ENCODE results near the gene PLCD3.

The PLCD3 gene

DNA sequence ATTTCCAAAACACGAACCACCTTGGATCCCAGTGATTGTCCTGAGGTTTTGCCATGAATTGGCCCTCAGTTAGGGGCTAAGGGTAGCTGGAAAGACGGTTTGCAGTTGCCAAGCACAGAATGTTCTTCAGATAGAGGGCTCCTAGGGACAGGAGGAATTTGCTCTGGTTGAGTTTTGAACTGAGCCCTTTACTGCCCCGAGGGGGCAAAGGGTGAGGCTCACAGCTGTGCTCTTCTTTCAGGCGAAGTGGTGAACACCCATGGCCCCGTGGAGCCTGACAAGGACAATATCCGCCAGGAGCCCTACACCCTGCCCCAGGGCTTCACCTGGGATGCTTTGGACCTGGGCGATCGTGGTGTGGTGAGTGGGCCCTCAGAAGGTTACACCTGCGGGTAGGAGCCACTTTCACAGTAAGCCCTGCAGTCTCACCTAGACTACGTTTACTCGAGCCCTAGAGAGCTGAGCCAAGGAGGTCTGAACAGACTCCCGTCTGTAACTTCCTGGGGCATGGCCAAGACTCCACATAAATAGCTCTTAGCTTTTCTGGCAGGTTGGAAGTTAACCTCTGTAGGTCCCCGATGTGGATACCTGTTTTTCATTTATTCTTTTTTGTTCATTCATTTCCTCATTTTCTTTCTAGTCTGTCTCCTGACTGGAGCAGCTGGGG, 38.7 kb downstream of the PLCD3 start:
- no peaks in the 10 kb centered on the region for H3K9me3 ChIP-seq
- TF ChIP-seq, protein P1, sequence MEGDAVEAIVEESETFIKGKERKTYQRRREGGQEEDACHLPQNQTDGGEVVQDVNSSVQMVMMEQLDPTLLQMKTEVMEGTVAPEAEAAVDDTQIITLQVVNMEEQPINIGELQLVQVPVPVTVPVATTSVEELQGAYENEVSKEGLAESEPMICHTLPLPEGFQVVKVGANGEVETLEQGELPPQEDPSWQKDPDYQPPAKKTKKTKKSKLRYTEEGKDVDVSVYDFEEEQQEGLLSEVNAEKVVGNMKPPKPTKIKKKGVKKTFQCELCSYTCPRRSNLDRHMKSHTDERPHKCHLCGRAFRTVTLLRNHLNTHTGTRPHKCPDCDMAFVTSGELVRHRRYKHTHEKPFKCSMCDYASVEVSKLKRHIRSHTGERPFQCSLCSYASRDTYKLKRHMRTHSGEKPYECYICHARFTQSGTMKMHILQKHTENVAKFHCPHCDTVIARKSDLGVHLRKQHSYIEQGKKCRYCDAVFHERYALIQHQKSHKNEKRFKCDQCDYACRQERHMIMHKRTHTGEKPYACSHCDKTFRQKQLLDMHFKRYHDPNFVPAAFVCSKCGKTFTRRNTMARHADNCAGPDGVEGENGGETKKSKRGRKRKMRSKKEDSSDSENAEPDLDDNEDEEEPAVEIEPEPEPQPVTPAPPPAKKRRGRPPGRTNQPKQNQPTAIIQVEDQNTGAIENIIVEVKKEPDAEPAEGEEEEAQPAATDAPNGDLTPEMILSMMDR (IDR thresholded peaks at IDR 0.05): no peak
- peaks cover 59 to 68% (median 64%) of the 10 kb centered on the region in 3 donors for H3K36me3 ChIP-seq
- peak; percentile 56 to 79 for DNase-seq
- peaks cover 0 to 93% (median 80%) of the 10 kb centered on the region in 4 donors for H3K4me1 ChIP-seq
- H3K4me3 ChIP-seq: no peak overlapping the region
- H3K27me3 ChIP-seq: no peaks in the 10 kb centered on the region
- H3K27ac ChIP-seq: peak overlapping the region; percentile 84 to 87
- intact Hi-C loops (cut with DNase I; ENCODE audit: low total_unique reads): no loop called here

- Histone ChIP-seq H3K9me3 (no peaks in the 10 kb centered on the region), H3K36me3 (peaks cover 53 to 67% (median 64%) of the 10 kb centered on the region in 3 donors), H3K4me3 (no peak overlapping the region), H3K27ac (peak overlapping the region; percentile 84 to 87), H3K4me1 (peaks cover under 1 to 93% (median 80%) of the 10 kb centered on the region in 4 donors), H3K27me3 (no peaks in the 10 kb centered on the region)
- DNase-seq: peak; percentile 95 to 97
- TF ChIP-seq, protein P1 (IDR thresholded peaks at IDR 0.05): no peak
- intact Hi-C loops (cut with DNase I; ENCODE audit: low total_unique reads): no loop called here
Measured at GRCh38 chr17:45092911-45093430, 39.3 kb downstream of the PLCD3 start.

DNA sequence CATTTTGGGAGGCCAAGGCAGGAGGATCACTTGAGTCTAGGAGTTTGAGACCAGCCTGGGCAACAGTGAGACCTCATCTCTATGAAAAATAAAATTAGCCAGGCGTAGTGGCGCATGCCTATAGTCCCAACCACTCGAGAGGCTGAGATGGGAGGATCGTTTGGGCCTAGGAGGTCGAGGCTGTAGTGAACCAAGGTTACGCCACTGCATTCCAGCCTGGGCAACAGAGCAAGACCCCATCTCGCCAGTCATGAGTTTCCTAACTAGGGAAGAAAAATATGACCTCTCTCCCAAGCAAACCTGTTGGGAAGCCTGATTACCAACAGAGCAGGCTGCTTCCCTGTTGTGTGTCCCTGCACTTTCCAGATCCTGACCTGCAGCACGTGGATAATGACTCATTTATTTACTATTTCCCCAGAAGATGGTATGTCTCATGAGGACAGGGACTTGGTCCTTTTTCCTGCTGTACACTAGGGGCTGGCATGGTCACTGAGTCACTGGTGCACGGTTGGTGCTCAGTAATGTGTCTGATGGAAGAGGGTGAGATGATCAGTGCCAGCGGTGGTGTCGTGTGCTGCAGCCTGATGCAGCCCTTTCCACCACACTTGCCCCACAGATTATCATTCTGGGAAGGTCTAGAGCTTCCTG, 40.4 kb downstream of the PLCD3 start:
- H3K9me3 ChIP-seq: no peaks in the 10 kb centered on the region
- peak overlapping the region; percentile 84 to 87 for H3K27ac ChIP-seq
- no peak for DNase-seq
- peaks cover 4 to 99% (median 80%) of the 10 kb centered on the region in 4 donors for H3K4me1 ChIP-seq
- H3K36me3 ChIP-seq: peaks cover 45 to 67% (median 64%) of the 10 kb centered on the region in 3 donors
- no peaks in the 10 kb centered on the region for H3K27me3 ChIP-seq
- no peak overlapping the region for H3K4me3 ChIP-seq
- TF ChIP-seq, protein P1 (IDR thresholded peaks at IDR 0.05): no peak
- intact Hi-C loops (cut with DNase I; ENCODE audit: low total_unique reads): no loop called here

- Histone ChIP-seq H3K4me3 (no peak overlapping the region), H3K4me1 (peaks cover 4 to 96% (median 76%) of the 10 kb centered on the region in 4 donors), H3K36me3 (peaks cover 39 to 64% (median 59%) of the 10 kb centered on the region in 3 donors), H3K9me3 (no peaks in the 10 kb centered on the region), H3K27me3 (no peaks in the 10 kb centered on the region), H3K27ac (peak overlapping the region; percentile 84 to 87)
- TF ChIP-seq, protein P1 (IDR thresholded peaks at IDR 0.05): no peak
- intact Hi-C loops (cut with DNase I; ENCODE audit: low total_unique reads): no loop called here
- DNase-seq: no peak
Measured at GRCh38 chr17:45090711-45091110, 41.6 kb downstream of the PLCD3 start.

DNA sequence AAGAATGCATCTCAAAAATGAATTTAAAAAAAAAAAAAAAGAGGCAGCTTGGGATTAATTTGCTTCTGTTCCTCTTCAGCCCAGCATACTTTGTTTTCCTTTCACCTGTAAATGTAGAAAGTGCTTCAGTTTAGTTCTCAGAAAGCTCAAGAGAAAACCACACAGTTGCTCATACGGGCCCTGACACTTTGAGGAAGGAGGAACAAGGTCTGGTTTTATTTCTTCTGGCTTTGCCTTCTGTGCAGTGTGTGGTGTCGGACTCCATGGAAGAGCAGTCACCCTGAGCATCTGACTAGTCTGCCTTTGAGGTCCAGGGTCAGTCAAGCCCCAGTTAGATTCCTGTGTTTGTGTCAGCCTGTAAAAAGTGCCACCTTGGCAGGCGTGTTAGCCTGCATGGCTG, 43.6 kb downstream of the PLCD3 start:
- Histone ChIP-seq H3K9me3 (no peaks in the 10 kb centered on the region), H3K27ac (peak overlapping the region; percentile 84 to 87), H3K4me3 (no peak overlapping the region), H3K4me1 (peaks cover 4 to 76% (median 61%) of the 10 kb centered on the region in 4 donors), H3K27me3 (no peaks in the 10 kb centered on the region), H3K36me3 (peaks cover 49 to 67% (median 67%) of the 10 kb centered on the region in 3 donors)
- intact Hi-C loops (cut with DNase I; ENCODE audit: low total_unique reads): no loop called here
- TF ChIP-seq, protein P1 (IDR thresholded peaks at IDR 0.05): no peak
- no peak for DNase-seq
